HFFc6 (cell line): ENCODE data around the gene FOXE1. TPM values are rescaled to one million over a fixed set of nuclear protein-coding genes. Genes with fewer than 3 reads are reported as not detected.

Experiments
- DNase-seq: peaks from one replicate; pipeline ENCODE4 v3.0.0-alpha.2; 2018
- H3K27ac Mint-ChIP-seq: 2 replicates; pipeline ENCODE4 v1.8.0; 2020; ENCODE audit warnings: mild to moderate bottlenecking, mixed read lengths
- H3K27me3 Mint-ChIP-seq: 2 replicates; pipeline ENCODE4 v1.8.0; 2021; ENCODE audit warnings: mild to moderate bottlenecking, moderate library complexity, mixed read lengths; ENCODE audit not compliant: insufficient read depth
- H3K36me3 Mint-ChIP-seq: 2 replicates; pipeline ENCODE4 v1.8.0; 2021; ENCODE audit warnings: low read depth, mixed read lengths
- H3K4me1 Mint-ChIP-seq: 2 replicates; pipeline ENCODE4 v1.8.0; 2020; ENCODE audit warnings: low read depth, mixed read lengths
- H3K4me3 Mint-ChIP-seq: 2 replicates; pipeline ENCODE4 v1.8.0; 2020; ENCODE audit warnings: mild to moderate bottlenecking, moderate library complexity, mixed read lengths
- H3K9me3 Mint-ChIP-seq: 2 replicates; pipeline ENCODE4 v1.8.0; 2020; ENCODE audit warnings: mild to moderate bottlenecking, mixed read lengths
- total RNA-seq, 6 experiments: library from RNA; stranded (reverse); fragmentation: NEBNext Ultra II Directional; extraction: Animal tissue kit (Norgen Biotek cat#: 25700); gene quantifications; 2 replicates in 1 of 6; 3 replicates in 5 of 6; pipeline ENCODE4 v1.2.3, GENCODE V29; 2021
- TF ChIP-seq, protein P1 (sequence below): fragments of 200-600 bp; sonication (generic); IDR thresholded peaks from 2 replicates; pipeline ENCODE4 v1.5.0; 2021; ENCODE audit warnings: antibody characterized with exemption, mild to moderate bottlenecking

FOXE1 gene
- total RNA-seq, 6 experiments from 2014 or later = 51.0 to 173 (median 158) TPM

DNA sequence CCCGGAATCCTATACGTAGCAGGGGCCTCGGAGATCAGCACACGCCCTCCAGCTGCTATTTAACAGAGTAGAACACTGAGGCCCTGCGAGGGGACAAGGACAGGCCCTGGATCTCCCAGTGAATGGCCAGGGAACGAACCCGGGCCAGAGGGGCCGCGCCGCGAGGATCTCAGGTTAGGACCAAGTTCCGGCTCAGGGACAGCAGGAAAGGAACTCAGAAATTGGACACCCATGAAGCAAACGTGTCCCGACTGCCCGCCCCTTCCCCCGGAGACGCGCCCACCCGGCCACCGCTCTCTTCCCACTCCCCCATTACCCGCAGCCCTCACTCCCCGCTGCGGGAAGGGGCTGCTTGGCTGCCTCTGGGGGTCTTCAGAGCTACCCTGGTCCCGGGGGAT is 1.0 kb upstream of the FOXE1 start:
- peaks cover 29% of the 10 kb centered on the region for H3K36me3 Mint-ChIP-seq
- H3K4me3 Mint-ChIP-seq = peak overlapping the region; percentile 77
- H3K4me1 Mint-ChIP-seq = peaks cover 67% of the 10 kb centered on the region
- H3K9me3 Mint-ChIP-seq = peaks cover 4% of the 10 kb centered on the region; the same call in 1 of the 2 replicates
- peak overlapping the region; percentile 83 for H3K27ac Mint-ChIP-seq
- TF ChIP-seq, protein P1, sequence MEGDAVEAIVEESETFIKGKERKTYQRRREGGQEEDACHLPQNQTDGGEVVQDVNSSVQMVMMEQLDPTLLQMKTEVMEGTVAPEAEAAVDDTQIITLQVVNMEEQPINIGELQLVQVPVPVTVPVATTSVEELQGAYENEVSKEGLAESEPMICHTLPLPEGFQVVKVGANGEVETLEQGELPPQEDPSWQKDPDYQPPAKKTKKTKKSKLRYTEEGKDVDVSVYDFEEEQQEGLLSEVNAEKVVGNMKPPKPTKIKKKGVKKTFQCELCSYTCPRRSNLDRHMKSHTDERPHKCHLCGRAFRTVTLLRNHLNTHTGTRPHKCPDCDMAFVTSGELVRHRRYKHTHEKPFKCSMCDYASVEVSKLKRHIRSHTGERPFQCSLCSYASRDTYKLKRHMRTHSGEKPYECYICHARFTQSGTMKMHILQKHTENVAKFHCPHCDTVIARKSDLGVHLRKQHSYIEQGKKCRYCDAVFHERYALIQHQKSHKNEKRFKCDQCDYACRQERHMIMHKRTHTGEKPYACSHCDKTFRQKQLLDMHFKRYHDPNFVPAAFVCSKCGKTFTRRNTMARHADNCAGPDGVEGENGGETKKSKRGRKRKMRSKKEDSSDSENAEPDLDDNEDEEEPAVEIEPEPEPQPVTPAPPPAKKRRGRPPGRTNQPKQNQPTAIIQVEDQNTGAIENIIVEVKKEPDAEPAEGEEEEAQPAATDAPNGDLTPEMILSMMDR = no peak
- DNase-seq = no peak
- H3K27me3 Mint-ChIP-seq = peaks cover 35% of the 10 kb centered on the region

DNA sequence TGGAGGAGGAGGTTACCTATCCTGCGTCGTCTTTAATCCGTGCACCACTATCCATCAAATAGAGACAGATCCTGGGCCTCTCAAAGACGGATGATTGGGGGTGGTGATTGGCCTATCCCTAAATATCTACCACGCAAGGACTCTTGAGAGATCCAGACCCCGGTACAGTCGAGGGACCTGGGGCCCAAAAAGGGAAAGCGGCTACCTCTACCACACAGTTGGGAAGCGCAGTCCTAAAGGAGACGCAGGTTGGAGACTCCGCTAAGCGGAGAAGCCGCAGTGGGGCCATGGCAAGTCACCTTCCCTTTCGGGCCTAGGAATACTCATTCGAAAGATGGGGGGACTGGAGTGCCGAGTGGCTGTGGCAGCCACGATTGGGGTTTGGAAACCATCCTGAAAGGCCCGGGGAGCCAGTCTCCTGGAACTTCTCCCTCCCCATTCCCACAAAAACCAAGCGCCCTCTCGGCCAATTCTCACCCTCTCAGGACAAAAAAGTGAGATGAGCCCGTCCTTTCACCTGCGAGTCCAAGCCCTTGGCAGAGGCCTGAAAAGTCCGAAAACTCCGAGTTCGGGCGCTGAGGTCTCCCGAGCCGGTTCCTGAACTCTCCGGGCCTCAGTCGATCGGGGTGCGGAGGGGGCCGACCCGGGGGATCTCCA is 499 bp upstream of the FOXE1 start:
- H3K4me1 Mint-ChIP-seq = peaks cover 67% of the 10 kb centered on the region
- H3K9me3 Mint-ChIP-seq = peaks cover 4% of the 10 kb centered on the region; the same call in 1 of the 2 replicates
- peaks cover 29% of the 10 kb centered on the region for H3K36me3 Mint-ChIP-seq
- TF ChIP-seq, protein P1 = no peak
- H3K4me3 Mint-ChIP-seq = peak overlapping the region; percentile 77
- DNase-seq = no peak
- H3K27me3 Mint-ChIP-seq = peaks cover 35% of the 10 kb centered on the region
- peak overlapping the region; percentile 83 for H3K27ac Mint-ChIP-seq

DNA sequence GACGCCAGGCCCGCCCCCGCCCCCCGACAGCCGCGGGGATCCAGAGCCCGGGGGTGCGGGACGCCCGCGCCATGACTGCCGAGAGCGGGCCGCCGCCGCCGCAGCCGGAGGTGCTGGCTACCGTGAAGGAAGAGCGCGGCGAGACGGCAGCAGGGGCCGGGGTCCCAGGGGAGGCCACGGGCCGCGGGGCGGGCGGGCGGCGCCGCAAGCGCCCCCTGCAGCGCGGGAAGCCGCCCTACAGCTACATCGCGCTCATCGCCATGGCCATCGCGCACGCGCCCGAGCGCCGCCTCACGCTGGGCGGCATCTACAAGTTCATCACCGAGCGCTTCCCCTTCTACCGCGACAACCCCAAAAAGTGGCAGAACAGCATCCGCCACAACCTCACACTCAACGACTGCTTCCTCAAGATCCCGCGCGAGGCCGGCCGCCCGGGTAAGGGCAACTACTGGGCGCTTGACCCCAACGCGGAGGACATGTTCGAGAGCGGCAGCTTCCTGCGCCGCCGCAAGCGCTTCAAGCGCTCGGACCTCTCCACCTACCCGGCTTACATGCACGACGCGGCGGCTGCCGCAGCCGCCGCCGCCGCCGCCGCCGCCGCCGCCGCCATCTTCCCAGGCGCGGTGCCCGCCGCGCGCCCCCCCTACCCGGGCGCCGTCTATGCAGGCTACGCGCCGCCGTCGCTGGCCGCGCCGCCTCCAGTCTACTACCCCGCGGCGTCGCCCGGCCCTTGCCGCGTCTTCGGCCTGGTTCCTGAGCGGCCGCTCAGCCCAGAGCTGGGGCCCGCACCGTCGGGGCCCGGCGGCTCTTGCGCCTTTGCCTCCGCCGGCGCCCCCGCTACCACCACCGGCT is 1.0 kb downstream of the FOXE1 start:
- Mint-ChIP-seq H3K36me3 (peaks cover 38% of the 10 kb centered on the region), H3K9me3 (peaks cover 4% of the 10 kb centered on the region; the same call in 1 of the 2 replicates), H3K4me3 (peak overlapping the region; percentile 93), H3K27me3 (peaks cover 35% of the 10 kb centered on the region), H3K27ac (peak overlapping the region; percentile 93), H3K4me1 (peaks cover 67% of the 10 kb centered on the region)
- TF ChIP-seq, protein P1 = peak; percentile 78
- DNase-seq = peak; percentile 54

DNA sequence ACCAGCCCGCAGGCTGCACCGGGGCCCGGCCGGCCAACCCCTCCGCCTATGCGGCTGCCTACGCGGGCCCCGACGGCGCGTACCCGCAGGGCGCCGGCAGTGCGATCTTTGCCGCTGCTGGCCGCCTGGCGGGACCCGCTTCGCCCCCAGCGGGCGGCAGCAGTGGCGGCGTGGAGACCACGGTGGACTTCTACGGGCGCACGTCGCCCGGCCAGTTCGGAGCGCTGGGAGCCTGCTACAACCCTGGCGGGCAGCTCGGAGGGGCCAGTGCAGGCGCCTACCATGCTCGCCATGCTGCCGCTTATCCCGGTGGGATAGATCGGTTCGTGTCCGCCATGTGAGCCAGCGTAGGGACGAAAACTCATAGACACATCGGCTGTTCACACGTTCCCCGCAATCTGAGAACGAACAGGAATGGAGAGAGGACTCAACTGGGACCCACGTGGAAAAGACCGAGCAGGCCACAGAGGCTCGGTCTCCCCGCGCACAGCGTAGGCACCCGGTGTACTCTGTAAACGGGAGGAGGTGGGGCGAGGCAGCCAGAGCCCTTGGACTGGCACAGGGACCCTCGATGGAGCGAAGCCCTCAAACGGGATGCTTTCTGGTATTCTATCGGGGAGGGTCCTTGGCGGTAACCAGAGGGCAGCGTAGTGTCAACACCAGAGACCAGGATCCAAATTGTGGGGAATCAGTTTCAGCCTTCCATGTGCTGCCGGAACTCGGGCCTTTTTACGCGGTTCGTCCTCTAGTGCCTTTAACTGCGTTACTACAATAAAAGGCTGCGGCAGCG is 1.9 kb downstream of the FOXE1 start:
- H3K4me1 Mint-ChIP-seq = peaks cover 67% of the 10 kb centered on the region
- H3K27me3 Mint-ChIP-seq = peaks cover 37% of the 10 kb centered on the region
- H3K9me3 Mint-ChIP-seq = peaks cover 4% of the 10 kb centered on the region; the same call in 1 of the 2 replicates
- peak overlapping the region; percentile 89 for H3K4me3 Mint-ChIP-seq
- peak overlapping the region; percentile 71 for H3K27ac Mint-ChIP-seq
- H3K36me3 Mint-ChIP-seq = peaks cover 38% of the 10 kb centered on the region
- TF ChIP-seq, protein P1 = no peak
- DNase-seq = no peak

DNA sequence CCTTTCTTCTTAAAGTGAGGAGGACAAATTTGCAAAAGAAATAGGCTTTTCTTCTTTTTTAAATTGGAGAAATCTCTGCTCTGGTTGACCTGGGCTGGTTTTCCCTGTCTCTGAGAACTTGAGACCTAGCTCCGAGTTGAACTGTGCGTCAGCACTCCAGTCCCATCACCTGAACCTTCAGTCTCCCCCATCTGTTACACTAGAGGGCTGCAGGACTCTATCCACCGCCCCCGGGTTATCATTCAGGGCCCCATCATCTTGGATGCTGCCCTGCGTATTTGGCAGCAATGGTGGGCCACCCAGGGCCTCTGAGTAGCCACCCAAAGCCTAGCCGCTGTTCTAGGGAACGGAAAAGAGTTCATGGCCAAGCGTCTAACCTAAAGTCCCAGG is 2.5 kb downstream of the FOXE1 start:
- Mint-ChIP-seq H3K27me3 (peaks cover 40% of the 10 kb centered on the region), H3K27ac (peak overlapping the region; percentile 71), H3K4me1 (peaks cover 67% of the 10 kb centered on the region), H3K4me3 (peak overlapping the region; percentile 89), H3K9me3 (peaks cover 4% of the 10 kb centered on the region; the same call in 1 of the 2 replicates), H3K36me3 (peaks cover 38% of the 10 kb centered on the region)
- DNase-seq = no peak
- TF ChIP-seq, protein P1 = no peak
